DMS53 treated with DMSO at 0.1 percent for 48 hours (cell line): ENCODE data around the gene SORL1.
"Not testable (repeated sequence)": the region's sequence is repeated elsewhere in the genome, so short reads cannot be mapped to it uniquely, and the experiment has no call there.

Source experiments
- DNase-seq: peaks from one replicate; lab custom pipeline; 2025; ENCODE audit not compliant: unreplicated experiment; lab: John Stamatoyannopoulos, UW

The SORL1 gene

GRCh38 chr11:121561240-121561639 lies 109.1 kb downstream of the SORL1 start:
- DNase-seq, result no peak

GRCh38 chr11:121561716-121562115 lies 109.6 kb downstream of the SORL1 start:
- DNase-seq, result no peak

GRCh38 chr11:121563003-121563402 lies 110.9 kb downstream of the SORL1 start:
- DNase-seq, result no peak

GRCh38 chr11:121563900-121564822 lies 112.0 kb downstream of the SORL1 start:
- DNase-seq, result peak; percentile 72

- DNase-seq, result peak; percentile 22
These were observed 113.0 kb downstream of the SORL1 start for GRCh38 chr11:121564948-121565684.

GRCh38 chr11:121566279-121567168 lies 114.4 kb downstream of the SORL1 start:
- DNase-seq, result no peak

- no peak for DNase-seq
These were observed 115.9 kb downstream of the SORL1 start for GRCh38 chr11:121567995-121568394.

- DNase-seq, result not testable (repeated sequence)
These were observed 117.5 kb downstream of the SORL1 start for GRCh38 chr11:121569332-121570299.

- no peak for DNase-seq
These were observed 118.3 kb downstream of the SORL1 start for GRCh38 chr11:121570453-121570852.

GRCh38 chr11:121571506-121571905 lies 119.4 kb downstream of the SORL1 start:
- DNase-seq, result no peak

- no peak for DNase-seq
These were observed 120.5 kb downstream of the SORL1 start for GRCh38 chr11:121572571-121573059.

GRCh38 chr11:121574801-121575200 lies 122.7 kb downstream of the SORL1 start:
- DNase-seq, result no peak

GRCh38 chr11:121575250-121575962 lies 123.3 kb downstream of the SORL1 start:
- no peak for DNase-seq

GRCh38 chr11:121575963-121576290 lies 123.8 kb downstream of the SORL1 start:
- DNase-seq, result no peak

- DNase-seq, result no peak
These were observed 124.4 kb downstream of the SORL1 start for GRCh38 chr11:121576531-121576930.

GRCh38 chr11:121577106-121577848 lies 125.2 kb downstream of the SORL1 start:
- DNase-seq, result no peak

GRCh38 chr11:121578251-121578976 lies 126.3 kb downstream of the SORL1 start:
- DNase-seq, result no peak

- no peak for DNase-seq
These were observed 128.0 kb downstream of the SORL1 start for GRCh38 chr11:121580154-121580553.
